GM12878 (cell line): Measurements from ENCODE around the gene KIF17. TPM values are rescaled to one million over a fixed set of nuclear protein-coding genes. Genes with fewer than 3 reads are reported as not detected.

ENCODE experiments used
- ATAC-seq: fragments of 200-7000 bp; cut with Tn5 transposase; 3 replicates; pipeline ENCODE4 v1.9.1; 2020; ENCODE audit warnings: mild to moderate bottlenecking, moderate library complexity
- BruUV-seq: library from RNA; stranded (reverse); fragments of 400-500 nt; replicated peaks from 2 replicates; lab custom pipeline; 2021; lab: Mats Ljungman, UMichigan
- CTCF ChIA-PET: fragments of 300-600 bp; sonication (Branson Sonifier 250); formaldehyde crosslinking; extraction: SDS; loops from one replicate; lab custom pipeline; 2021; ENCODE audit warnings: inconsistent platforms; lab: Yijun Ruan, JAX
- POLR2A ChIA-PET: fragments of 350-600 bp; formaldehyde crosslinking; extraction: SDS; loops from one replicate; lab custom pipeline; 2021; ENCODE audit warnings: inconsistent platforms; lab: Charles Lee
- RAD21 ChIA-PET: fragments of 300-600 bp; sonication (Branson Sonifier 250); formaldehyde crosslinking; loops from one replicate; lab custom pipeline; 2023; ENCODE audit warnings: antibody characterized with exemption; ENCODE audit not compliant: unreplicated experiment; lab: Charles Lee
- SMC1A ChIA-PET: fragments of 300-600 bp; sonication (Branson Sonifier 250); formaldehyde crosslinking; loops from one replicate; lab custom pipeline; 2023; ENCODE audit not compliant: unreplicated experiment, uncharacterized antibody; lab: Charles Lee
- DNase-seq: peaks from one replicate; pipeline ENCODE4 v3.0.0-alpha.2; 2011; ENCODE audit warnings: low read depth, low spot score
- FAIRE-seq: peaks from 3 replicates; lab custom pipeline; 2011; peaks lifted over from hg19 to GRCh38; lab: Jason Lieb, UNC
- H2AFZ ChIP-seq: 2 replicates; pipeline ENCODE4 v1.6.0; 2011; ENCODE audit warnings: low read depth, low read length, control low read depth; ENCODE audit not compliant: control insufficient read depth
- H3K27ac ChIP-seq: 2 replicates; pipeline ENCODE4 v1.5.1; 2011; ENCODE audit warnings: control low read depth; ENCODE audit not compliant: control insufficient read depth, insufficient read depth
- H3K27me3 ChIP-seq, 2 experiments: replicated peaks in 1 of 2; 2 replicates each; pipeline versions ENCODE4 v1.6.0 to v1.6.1; 2011; ENCODE audit warnings: low read length in 1 of 2; ENCODE audit not compliant: control insufficient read depth in 2 of 2, insufficient read depth in 2 of 2
- H3K36me3 ChIP-seq, 2 experiments: 2 replicates each; pipeline ENCODE4 v1.5.1; 2011; ENCODE audit warnings: low read length in 1 of 2; ENCODE audit not compliant: control insufficient read depth in 2 of 2, insufficient read depth in 2 of 2
- H3K4me1 ChIP-seq: 2 replicates; pipeline ENCODE4 v1.6.1; 2011; ENCODE audit warnings: mild to moderate bottlenecking, low read length, moderate library complexity, mixed read lengths; ENCODE audit not compliant: control insufficient read depth, insufficient read depth
- H3K4me2 ChIP-seq: 2 replicates; pipeline ENCODE4 v1.6.0; 2011; ENCODE audit warnings: control low read depth; ENCODE audit not compliant: control insufficient read depth, insufficient read depth
- H3K4me3 ChIP-seq: fragments of 200-600 bp; sonication (generic); 2 replicates; pipeline ENCODE4 v1.5.1; 2016
- H3K79me2 ChIP-seq: 2 replicates; pipeline ENCODE4 v1.6.0; 2011; ENCODE audit warnings: low read length; ENCODE audit not compliant: control insufficient read depth, insufficient read depth
- H3K9ac ChIP-seq: 2 replicates; pipeline ENCODE4 v1.8.0; 2011; ENCODE audit warnings: low read length, control low read depth, mixed read lengths; ENCODE audit not compliant: control insufficient read depth, insufficient read depth
- H3K9me3 ChIP-seq: replicated peaks from 3 replicates; pipeline ENCODE4 v1.5.1; 2011; ENCODE audit warnings: mild to moderate bottlenecking, low read length; ENCODE audit not compliant: control insufficient read depth, insufficient read depth
- H4K20me1 ChIP-seq: 2 replicates; pipeline ENCODE4 v1.6.0; 2011; ENCODE audit not compliant: control insufficient read depth, insufficient read depth
- BMI1 ChIP-seq: fragments of 450-650 bp; IDR thresholded peaks from 2 replicates; pipeline ENCODE4 v1.6.1; 2016; ENCODE audit warnings: mild to moderate bottlenecking, moderate library complexity, borderline replicate concordance
- CBX5 ChIP-seq: sonication (generic); IDR thresholded peaks from 2 replicates; pipeline ENCODE4 v1.6.1; 2016; ENCODE audit warnings: low read depth, moderate library complexity, mild to moderate bottlenecking, inconsistent platforms
- CREM ChIP-seq: IDR thresholded peaks from 2 replicates; pipeline ENCODE4 v1.6.1; 2014; ENCODE audit warnings: antibody characterized with exemption, low read depth
- EZH2 ChIP-seq: IDR thresholded peaks from 2 replicates; pipeline ENCODE4 v1.6.1; 2012; ENCODE audit warnings: low read depth, mild to moderate bottlenecking, control low read depth, inconsistent platforms, low read length, borderline replicate concordance; ENCODE audit not compliant: control insufficient read depth
- HDGF ChIP-seq: fragments of 450-650 bp; IDR thresholded peaks from 2 replicates; pipeline ENCODE4 v1.6.1; 2016; ENCODE audit warnings: antibody characterized with exemption
- RBBP5 ChIP-seq: fragments of 200-600 bp; sonication (generic); conservative IDR thresholded peaks from 2 replicates; pipeline ENCODE4 v1.6.1; 2016
- RUNX3 ChIP-seq: IDR thresholded peaks from 2 replicates; pipeline ENCODE4 v1.6.1; 2012; ENCODE audit warnings: low read length, inconsistent platforms
- SKIL ChIP-seq: fragments of 450-650 bp; IDR thresholded peaks from 2 replicates; pipeline ENCODE4 v1.6.1; 2017; ENCODE audit warnings: mild to moderate bottlenecking, low read depth, inconsistent platforms; ENCODE audit not compliant: poor library complexity, severe bottlenecking
- SMAD5 ChIP-seq: IDR thresholded peaks from 2 replicates; pipeline ENCODE4 v1.6.1; 2016; ENCODE audit warnings: antibody characterized with exemption, low read depth
- YY1 ChIP-seq: IDR thresholded peaks from 2 replicates; pipeline ENCODE4 v1.6.1; 2011; ENCODE audit warnings: low read depth, mild to moderate bottlenecking, low read length
- ZBTB4 ChIP-seq: fragments of 450-650 bp; formaldehyde crosslinking; IDR thresholded peaks from 2 replicates; pipeline ENCODE4 v1.4.0; 2022; ENCODE audit warnings: mild to moderate bottlenecking, moderate library complexity
- WGBS: methylation state at CpG from one replicate; pipeline ENCODE4 v1.1.6; 2016; ENCODE audit warnings: low lambda C conversion rate; ENCODE audit not compliant: insufficient replicate concordance, insufficient coverage; ENCODE audit errors: missing lambda C conversion rate; 5-methylcytosine and 5-hydroxymethylcytosine counted together
- in situ Hi-C: fragments of 300-500 bp; cut with MboI; formaldehyde crosslinking; loops from 9 replicates; pipeline ENCODE4 v1.14.3; 2018; ENCODE audit warnings: mixed read lengths
- intact Hi-C: fragments of 100-400 bp; cut with micrococcal nuclease; formaldehyde crosslinking; loops from one replicate; pipeline ENCODE4 v1.14.2; 2022; ENCODE audit not compliant: unreplicated experiment
- polyA plus RNA-seq, 11 experiments: library from polyadenylated mRNA; depleted of rRNA in 4 of 11; unstranded in 6 of 11; stranded (reverse) in 5 of 11; fragments of >200 nt; fragmentation: Nextera tagmentation in 4 of 11; fragmentation: Illumina TruSeq in 1 of 11; extraction: Ambion mirVana in 4 of 11; extraction: Trizol in 1 of 11; gene quantifications; 1 replicate in 1 of 11; 2 replicates in 10 of 11; pipeline versions ENCODE4 v1.2.1 to v1.2.3, GENCODE V29; 2011 to 2016; ENCODE audit warnings: inconsistent platforms in 2 of 11, missing spikeins in 2 of 11, low read depth in 1 of 11
- total RNA-seq, 4 experiments: library from RNA; depleted of rRNA in 3 of 4; stranded (reverse); fragments of >200 nt in 3 of 4; fragmentation: Illumina TruSeq in 1 of 4; extraction: Trizol in 1 of 4; gene quantifications; 2 replicates each; pipeline versions ENCODE4 v1.2.1 to v1.2.3, GENCODE V29; 2013 to 2021

KIF17 gene
- total and polyA plus RNA-seq, 10 of the 15 experiments (the other 5 are each of a cell fraction or from before 2014, with no cell fraction given) = 0.01 to 0.10 (median 0.03) TPM; not detected in 7

GRCh38 chr1:20713440-20713839, 4.4 kb downstream of the KIF17 start:
- CTCF ChIA-PET = no interaction called here
- no peak overlapping the region for H3K27ac ChIP-seq
- FAIRE-seq (no peak), DNase-seq (no peak), ATAC-seq (no peak)
- RAD21 ChIA-PET = no interaction called here
- H4K20me1 ChIP-seq = no peaks in the 10 kb centered on the region
- TF ChIP-seq RUNX3 (no peak), BMI1 (no peak), CREM (no peak)
- intact Hi-C loops (no loop called here), in situ Hi-C loops (no loop called here)
- H3K36me3 ChIP-seq = no peaks in the 10 kb centered on the region
- H3K9me3 ChIP-seq = no peaks in the 10 kb centered on the region; the same call in 2 of the 3 replicates
- H3K4me3 ChIP-seq = no peak overlapping the region
- SMC1A ChIA-PET = no interaction called here
- H3K4me2 ChIP-seq = no peak overlapping the region
- H3K27me3 ChIP-seq = peaks cover 0 to 2% of the 10 kb centered on the region in 2 experiments; a peak in 1 of 4 replicates
- H2AFZ ChIP-seq = no peak overlapping the region
- BruUV-seq = no TSS peak
- H3K4me1 ChIP-seq = no peaks in the 10 kb centered on the region
- POLR2A ChIA-PET = interaction anchor here (0.5 kb wide), 1 partner anchor 479 kb away, joined by 4 read pairs; no protein-coding TSS in a partner anchor
- WGBS = 53% methylated on average over 6 of the region's 6 CpGs
- H3K79me2 ChIP-seq = no peaks in the 10 kb centered on the region
- no peak overlapping the region for H3K9ac ChIP-seq

GRCh38 chr1:20712215-20712577, 5.6 kb downstream of the KIF17 start:
- H3K27me3 ChIP-seq = 0 out of 4 replicates have a peak, but pooled peaks cover 0 to 2% of the 10 kb centered on the region in 2 experiments
- RAD21 ChIA-PET = no interaction called here
- intact Hi-C loops = no loop called here
- POLR2A ChIA-PET = no interaction called here
- H3K4me2 ChIP-seq = no peak overlapping the region
- WGBS = 89% methylated on average over 6 of the region's 6 CpGs
- no peak for TF ChIP-seq SKIL
- no peak for TF ChIP-seq CBX5
- no peak for TF ChIP-seq ZBTB4 (CRISPR knock-in tag)
- TF ChIP-seq HDGF = no peak
- TF ChIP-seq YY1 = no peak
- no peak for TF ChIP-seq SMAD5
- TF ChIP-seq RBBP5 = no peak
- no peak for TF ChIP-seq EZH2
- CTCF ChIA-PET = no interaction called here
- H3K4me1 ChIP-seq = no peaks in the 10 kb centered on the region
- H3K9ac ChIP-seq = no peak overlapping the region
- no peak for DNase-seq
- no TSS peak for BruUV-seq
- no peak overlapping the region for H3K4me3 ChIP-seq
- H3K9me3 ChIP-seq = no peaks in the 10 kb centered on the region; the same call in 2 of the 3 replicates
- no peaks in the 10 kb centered on the region for H4K20me1 ChIP-seq
- no peaks in the 10 kb centered on the region for H3K79me2 ChIP-seq
- H3K36me3 ChIP-seq = no peaks in the 10 kb centered on the region
- ATAC-seq = no peak
- FAIRE-seq = no peak
- SMC1A ChIA-PET = no interaction called here
- no peak overlapping the region for H3K27ac ChIP-seq
- in situ Hi-C loops = no loop called here
- H2AFZ ChIP-seq = no peak overlapping the region
